Measurements from ENCODE around the gene SNX5. TPM values are rescaled to one million over a fixed set of nuclear protein-coding genes. Genes with fewer than 3 reads are reported as not detected.

Gene SNX5
- total RNA-seq, 1 donor from 2014 or later, result 159 TPM

DNA sequence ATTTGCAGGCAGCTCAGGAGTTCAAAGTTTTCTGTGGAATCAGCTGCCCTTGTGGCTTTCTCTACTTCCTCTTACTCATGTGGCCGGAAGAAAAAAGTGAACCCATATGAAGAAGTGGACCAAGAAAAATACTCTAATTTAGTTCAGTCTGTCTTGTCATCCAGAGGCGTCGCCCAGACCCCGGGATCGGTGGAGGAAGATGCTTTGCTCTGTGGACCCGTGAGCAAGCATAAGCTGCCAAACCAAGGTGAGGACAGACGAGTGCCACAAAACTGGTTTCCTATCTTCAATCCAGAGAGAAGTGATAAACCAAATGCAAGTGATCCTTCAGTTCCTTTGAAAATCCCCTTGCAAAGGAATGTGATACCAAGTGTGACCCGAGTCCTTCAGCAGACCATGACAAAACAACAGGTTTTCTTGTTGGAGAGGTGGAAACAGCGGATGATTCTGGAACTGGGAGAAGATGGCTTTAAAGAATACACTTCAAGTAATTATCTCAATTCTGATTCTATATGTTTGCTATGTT is 1.4 kb upstream of the SNX5 start:
- no peaks in the 10 kb centered on the region for H3K27me3 ChIP-seq
- H3K4me1 ChIP-seq, result peaks cover 65% of the 10 kb centered on the region
- H3K9me3 ChIP-seq, result no peaks in the 10 kb centered on the region
- H3K4me3 ChIP-seq, result peak overlapping the region; percentile 75 to 91
- intact Hi-C loops (cut with DNase I), result loop anchor here (5.0 kb wide), 1 partner anchor 288 kb away; the partner anchor contains the start of gene RRBP1
- peak overlapping the region; percentile 92 for H3K27ac ChIP-seq
- no peaks in the 10 kb centered on the region for H3K36me3 ChIP-seq
- TF ChIP-seq POLR2A (IDR thresholded peaks at IDR 0.05), result no peak
- DNase-seq (ENCODE audit: extremely low spot score in 2 of 2), result no peak

DNA sequence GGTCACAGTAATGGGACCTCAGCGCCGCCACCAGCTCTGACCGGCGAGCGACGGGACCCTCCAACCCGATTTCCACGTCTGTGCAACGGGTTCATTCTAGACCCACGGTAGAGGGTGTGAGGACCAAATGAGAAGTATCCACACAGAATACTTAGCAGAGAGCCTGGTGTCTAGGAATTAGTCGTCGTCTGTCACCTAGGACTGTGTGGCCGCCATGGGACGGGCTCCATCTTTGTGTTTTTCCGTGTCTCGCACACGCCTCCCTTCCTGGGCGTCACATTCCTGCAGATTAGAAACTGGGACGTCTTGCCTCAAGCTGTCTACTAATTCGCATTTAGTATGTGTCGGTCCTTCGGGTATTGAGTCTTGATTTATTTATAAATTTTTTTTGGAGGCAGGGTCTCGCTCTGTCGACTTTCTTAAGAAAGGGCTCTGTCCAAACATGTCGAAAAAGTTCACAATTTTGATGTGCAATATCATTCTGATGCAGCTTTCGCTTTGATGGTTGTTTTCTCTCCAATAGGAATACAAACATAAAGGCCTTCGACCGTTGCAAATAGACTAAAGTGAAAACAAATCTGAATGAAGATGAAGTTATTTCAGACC is 787 bp upstream of the SNX5 start:
- no peaks in the 10 kb centered on the region for H3K27me3 ChIP-seq
- H3K36me3 ChIP-seq, result no peaks in the 10 kb centered on the region
- no peak for DNase-seq (ENCODE audit: extremely low spot score in 2 of 2)
- peak overlapping the region; percentile 92 for H3K27ac ChIP-seq
- no peaks in the 10 kb centered on the region for H3K9me3 ChIP-seq
- TF ChIP-seq, protein P1, sequence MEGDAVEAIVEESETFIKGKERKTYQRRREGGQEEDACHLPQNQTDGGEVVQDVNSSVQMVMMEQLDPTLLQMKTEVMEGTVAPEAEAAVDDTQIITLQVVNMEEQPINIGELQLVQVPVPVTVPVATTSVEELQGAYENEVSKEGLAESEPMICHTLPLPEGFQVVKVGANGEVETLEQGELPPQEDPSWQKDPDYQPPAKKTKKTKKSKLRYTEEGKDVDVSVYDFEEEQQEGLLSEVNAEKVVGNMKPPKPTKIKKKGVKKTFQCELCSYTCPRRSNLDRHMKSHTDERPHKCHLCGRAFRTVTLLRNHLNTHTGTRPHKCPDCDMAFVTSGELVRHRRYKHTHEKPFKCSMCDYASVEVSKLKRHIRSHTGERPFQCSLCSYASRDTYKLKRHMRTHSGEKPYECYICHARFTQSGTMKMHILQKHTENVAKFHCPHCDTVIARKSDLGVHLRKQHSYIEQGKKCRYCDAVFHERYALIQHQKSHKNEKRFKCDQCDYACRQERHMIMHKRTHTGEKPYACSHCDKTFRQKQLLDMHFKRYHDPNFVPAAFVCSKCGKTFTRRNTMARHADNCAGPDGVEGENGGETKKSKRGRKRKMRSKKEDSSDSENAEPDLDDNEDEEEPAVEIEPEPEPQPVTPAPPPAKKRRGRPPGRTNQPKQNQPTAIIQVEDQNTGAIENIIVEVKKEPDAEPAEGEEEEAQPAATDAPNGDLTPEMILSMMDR (IDR thresholded peaks at IDR 0.05), result no peak
- TF ChIP-seq POLR2AphosphoS5 (IDR thresholded peaks at IDR 0.05; ENCODE audit: insufficient read depth in 1 of 2, low read depth in 1 of 2) (no peak), POLR2A (IDR thresholded peaks at IDR 0.05) (no peak)
- intact Hi-C loops (cut with DNase I), result loop anchor here (5.0 kb wide), 1 partner anchor 287 kb away; the partner anchor contains the start of gene RRBP1
- peaks cover 71% of the 10 kb centered on the region for H3K4me1 ChIP-seq
- peak overlapping the region; percentile 75 to 91 for H3K4me3 ChIP-seq

DNA sequence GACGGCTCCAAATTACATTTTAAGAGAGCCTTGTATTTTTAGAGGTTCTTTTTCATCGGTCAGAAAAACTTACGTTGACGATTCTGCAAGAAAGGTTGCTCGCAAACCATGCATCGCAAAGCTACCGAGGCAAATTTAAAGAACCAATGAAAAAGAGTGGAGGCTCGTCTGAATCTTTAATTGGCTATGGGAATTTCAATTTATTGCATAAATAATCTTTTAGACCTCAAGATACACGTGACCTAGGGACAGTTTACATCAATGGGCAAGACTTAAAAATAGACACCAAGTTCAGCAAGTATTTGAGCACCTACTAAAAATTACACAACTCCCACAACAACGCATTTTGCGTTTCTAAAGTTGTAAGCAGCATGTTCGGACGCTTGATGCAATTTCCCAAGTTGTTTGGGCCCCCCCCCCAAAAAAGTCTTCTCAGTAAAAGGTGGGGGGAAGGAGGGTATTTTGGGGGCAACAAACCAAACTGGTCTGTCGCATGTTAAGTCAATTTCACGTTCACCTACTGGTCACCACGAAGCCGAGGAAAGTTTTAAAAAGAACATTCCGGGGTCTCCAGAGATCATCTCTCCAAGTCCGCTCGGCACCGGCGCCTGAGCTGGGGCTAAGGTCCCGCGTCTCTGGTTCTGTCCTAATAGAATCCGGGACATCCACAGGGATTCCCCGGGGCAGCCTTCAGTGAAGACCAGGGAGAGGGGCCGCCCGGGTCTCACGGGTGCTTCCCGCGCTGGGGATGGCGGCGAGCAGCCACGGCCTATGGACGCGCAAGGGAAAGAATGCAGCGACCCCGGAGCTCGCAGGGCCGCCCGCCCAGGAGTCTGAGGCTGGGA is 851 bp downstream of the SNX5 start:
- no peaks in the 10 kb centered on the region for H3K27me3 ChIP-seq
- peak overlapping the region; percentile 75 to 91 for H3K4me3 ChIP-seq
- H3K36me3 ChIP-seq, result no peaks in the 10 kb centered on the region
- peak in 1 of 2 donors; percentile 91 for DNase-seq (ENCODE audit: extremely low spot score in 2 of 2)
- H3K27ac ChIP-seq, result peak overlapping the region; percentile 92
- intact Hi-C loops (cut with DNase I), result loop anchor here (5.0 kb wide), 1 partner anchor 285 kb away; the partner anchor contains the start of gene RRBP1
- TF ChIP-seq POLR2AphosphoS5 (IDR thresholded peaks at IDR 0.05; ENCODE audit: insufficient read depth in 1 of 2, low read depth in 1 of 2) (no peak), POLR2A (IDR thresholded peaks at IDR 0.05) (no peak)
- TF ChIP-seq, protein P1 (IDR thresholded peaks at IDR 0.05), result no peak
- no peaks in the 10 kb centered on the region for H3K9me3 ChIP-seq
- peaks cover 77% of the 10 kb centered on the region for H3K4me1 ChIP-seq

DNA sequence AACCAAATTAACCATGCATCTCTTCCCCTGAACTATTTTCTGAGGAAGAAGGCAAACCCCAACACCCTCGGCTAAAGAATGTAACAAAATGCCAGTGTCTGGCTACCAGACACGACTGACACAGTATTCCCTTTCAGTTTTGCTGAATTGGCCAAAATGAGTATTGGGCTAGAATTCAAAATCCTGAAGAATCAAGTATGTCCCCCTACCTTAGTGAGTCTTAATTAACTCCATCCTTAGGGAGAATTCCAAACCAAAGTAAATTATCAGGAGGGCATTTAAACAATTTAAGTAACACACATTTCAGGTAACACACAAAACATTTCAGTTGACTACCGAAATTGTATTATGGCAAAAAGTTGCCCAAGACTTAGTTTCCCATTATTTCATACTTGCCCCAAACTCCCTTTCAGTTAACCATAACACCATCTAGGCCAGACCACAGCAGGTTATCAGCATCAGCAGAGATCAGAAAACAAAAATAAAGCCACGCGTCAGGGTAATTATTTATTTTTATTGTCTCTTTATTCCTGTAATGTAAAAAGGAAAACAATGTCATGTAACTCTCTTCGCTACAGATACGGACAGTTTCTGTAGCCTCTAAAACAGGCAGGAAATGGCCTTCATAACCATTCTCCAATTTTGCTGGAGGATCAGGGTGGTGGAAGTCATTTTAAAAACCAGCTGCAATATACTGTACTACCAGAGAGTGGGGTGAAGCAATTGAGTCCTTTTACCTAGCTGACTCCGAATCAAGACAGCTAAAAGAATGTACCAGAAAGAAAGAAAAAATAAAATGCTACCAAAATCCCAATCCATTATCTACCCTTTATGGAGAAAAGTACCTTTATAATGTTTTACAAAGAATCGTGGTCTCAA is 1.9 kb downstream of the SNX5 start:
- H3K27me3 ChIP-seq, result no peaks in the 10 kb centered on the region
- peak overlapping the region; percentile 92 for H3K27ac ChIP-seq
- peaks cover 77% of the 10 kb centered on the region for H3K4me1 ChIP-seq
- H3K9me3 ChIP-seq, result no peaks in the 10 kb centered on the region
- peak overlapping the region; percentile 75 to 91 for H3K4me3 ChIP-seq
- DNase-seq (ENCODE audit: extremely low spot score in 2 of 2), result no peak
- TF ChIP-seq, protein P1 (IDR thresholded peaks at IDR 0.05), result no peak
- TF ChIP-seq POLR2AphosphoS5 (IDR thresholded peaks at IDR 0.05; ENCODE audit: insufficient read depth in 1 of 2, low read depth in 1 of 2), result no peak
- no peak for TF ChIP-seq POLR2A (IDR thresholded peaks at IDR 0.05)
- no peaks in the 10 kb centered on the region for H3K36me3 ChIP-seq
- intact Hi-C loops (cut with DNase I), result loop anchor here (5.0 kb wide), 1 partner anchor 284 kb away; the partner anchor contains the start of gene RRBP1
